ENCODE results near the gene APMAP. TPM values are rescaled to one million over a fixed set of nuclear protein-coding genes. Genes with fewer than 3 reads are reported as not detected.

APMAP gene
- total RNA-seq, 1 donor from 2014 or later = 68.8 TPM

Other genes with a start within 250 kb of the APMAP start
- gene CST7, start 43.5 kb downstream of the APMAP start, total RNA-seq = 4.3 TPM
- 70.8 TPM for gene ACSS1, start 65.4 kb upstream of the APMAP start, total RNA-seq
- gene VSX1, start 89.4 kb upstream of the APMAP start, total RNA-seq = not detected
- 133 TPM for gene ENTPD6, start 203.0 kb upstream of the APMAP start, total RNA-seq

All from mucosa of gallbladder (tissue), 1 donor.